ENCODE results near the gene GREB1. TPM values are rescaled to one million over a fixed set of nuclear protein-coding genes. Genes with fewer than 3 reads are reported as not detected.

Gene GREB1
- total and polyA plus RNA-seq, 2 of the 13 experiments (the other 11 are each of a cell fraction or from before 2014, with no cell fraction given): 31.3 to 61.2 TPM

GRCh38 chr2:11514081-11514730 is 19.6 kb upstream of the GREB1 start (continued):
- TF ChIP-seq CSRNP1 (CRISPR knock-in tag; IDR thresholded peaks at IDR 0.05) (0 out of 2 replicates have a peak, but pooled peaks have one; percentile 57), MAZ (IDR thresholded peaks at IDR 0.05; ENCODE audit: borderline replicate concordance, low read depth, low read length) (no peak), MAZ (CRISPR knock-in tag; IDR thresholded peaks at IDR 0.05; ENCODE audit: low read depth) (no peak), CBX5 (CRISPR knock-in tag; IDR thresholded peaks at IDR 0.05; ENCODE audit: borderline replicate concordance) (no peak), ZMAT5 (CRISPR knock-in tag; IDR thresholded peaks at IDR 0.05; ENCODE audit: borderline replicate concordance, low read depth) (no peak), ZNF10 (CRISPR knock-in tag; IDR thresholded peaks at IDR 0.05; ENCODE audit: borderline replicate concordance, low read depth) (no peak), ZFYVE20 (CRISPR knock-in tag; IDR thresholded peaks at IDR 0.05; ENCODE audit: borderline replicate concordance, low read depth) (no peak), ZNF678 (CRISPR knock-in tag; IDR thresholded peaks at IDR 0.05) (no peak), HOMEZ (CRISPR knock-in tag; IDR thresholded peaks at IDR 0.05; ENCODE audit: low read depth) (no peak), ZNF816 (CRISPR knock-in tag; IDR thresholded peaks at IDR 0.05; ENCODE audit: borderline replicate concordance) (no peak), MED8 (CRISPR knock-in tag; IDR thresholded peaks at IDR 0.05; ENCODE audit: insufficient replicate concordance) (no peak), ZNF232 (CRISPR knock-in tag; IDR thresholded peaks at IDR 0.05; ENCODE audit: borderline replicate concordance) (no peak), SAP130 (CRISPR knock-in tag; IDR thresholded peaks at IDR 0.05; ENCODE audit: low read depth) (0 out of 2 replicates have a peak, but pooled peaks have one; percentile 25), BRCA1 (CRISPR knock-in tag; IDR thresholded peaks at IDR 0.05) (0 out of 2 replicates have a peak, but pooled peaks have one; percentile 33), ZBTB7B (CRISPR knock-in tag; IDR thresholded peaks at IDR 0.05) (no peak), ZNF780A (CRISPR knock-in tag; IDR thresholded peaks at IDR 0.05) (no peak), ZNF839 (CRISPR knock-in tag; IDR thresholded peaks at IDR 0.05; ENCODE audit: borderline replicate concordance) (no peak), CREM (IDR thresholded peaks at IDR 0.05) (peak; percentile 25; the same call in 1 of the 2 replicates), CREM (CRISPR knock-in tag; IDR thresholded peaks at IDR 0.05) (no peak), PRDM15 (CRISPR knock-in tag; IDR thresholded peaks at IDR 0.05) (no peak), RFX3 (CRISPR knock-in tag; IDR thresholded peaks at IDR 0.05) (no peak), IKZF1 (IDR thresholded peaks at IDR 0.05) (no peak), SP140L (CRISPR knock-in tag; IDR thresholded peaks at IDR 0.05; ENCODE audit: borderline replicate concordance) (no peak), ZNF317 (CRISPR knock-in tag; IDR thresholded peaks at IDR 0.05) (no peak), SIX4 (CRISPR knock-in tag; IDR thresholded peaks at IDR 0.05) (no peak)

Measured in HepG2 (cell line).